Fibroblast of skin of right quadriceps (primary cell): ENCODE measurements around the gene FIGN.

Experiments used
- DNase-seq: peaks from one replicate; pipeline ENCODE4 v3.0.0-alpha.2; 2013

Gene FIGN

GRCh38 chr2:163606878-163607277, 128.9 kb downstream of the FIGN start:
- DNase-seq, result no peak

- no peak for DNase-seq
Measured at GRCh38 chr2:163605779-163606178, 130.0 kb downstream of the FIGN start.

- DNase-seq, result peak; percentile 87
Measured at GRCh38 chr2:163604941-163605555, 130.8 kb downstream of the FIGN start.

- DNase-seq, result no peak
Measured at GRCh38 chr2:163602196-163602595, 133.6 kb downstream of the FIGN start.

GRCh38 chr2:163601377-163601776, 134.4 kb downstream of the FIGN start:
- peak; percentile 45 for DNase-seq

DNA sequence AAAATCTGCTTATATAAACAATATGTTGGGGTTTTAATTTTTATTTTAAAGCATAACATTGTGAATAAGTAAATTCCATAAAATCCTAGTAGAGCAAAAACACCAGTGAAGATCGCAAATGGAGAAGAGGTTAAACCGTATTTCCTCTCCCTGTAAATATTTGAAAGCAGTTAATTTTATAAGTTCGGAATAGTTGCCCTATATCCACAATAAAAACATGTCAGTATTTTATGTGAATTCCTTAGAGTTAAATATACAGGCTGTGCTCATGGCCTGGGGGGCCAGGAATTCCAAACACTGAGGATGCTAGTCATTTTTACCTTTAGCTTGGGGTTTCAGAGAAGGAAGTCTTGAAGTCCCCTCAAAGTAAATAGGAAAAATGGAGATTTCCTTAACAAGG, 135.0 kb downstream of the FIGN start:
- peak; percentile 54 for DNase-seq

DNA sequence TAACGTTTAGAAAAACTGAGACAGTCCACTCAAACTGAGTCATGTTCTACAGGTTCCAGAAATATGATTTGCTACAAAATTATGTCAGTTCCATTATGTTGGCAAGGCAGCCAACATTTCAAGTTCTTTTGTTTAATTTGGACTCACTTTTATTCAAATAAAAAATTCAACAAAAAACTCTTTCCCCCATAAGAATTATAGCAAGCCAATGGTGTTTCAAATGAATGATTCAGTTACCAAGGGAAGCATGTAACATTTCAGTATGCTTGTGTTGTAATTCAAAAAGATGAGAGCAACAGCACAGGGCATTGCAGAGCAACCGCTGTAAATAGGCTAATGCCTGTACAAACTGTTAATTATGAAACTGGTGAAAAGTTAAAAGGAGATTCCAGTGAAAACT, 140.8 kb downstream of the FIGN start:
- peak; percentile 30 for DNase-seq

- no peak for DNase-seq
Measured at GRCh38 chr2:163594497-163594896, 141.3 kb downstream of the FIGN start.

- no peak for DNase-seq
Measured at GRCh38 chr2:163593982-163594381, 141.8 kb downstream of the FIGN start.

DNA sequence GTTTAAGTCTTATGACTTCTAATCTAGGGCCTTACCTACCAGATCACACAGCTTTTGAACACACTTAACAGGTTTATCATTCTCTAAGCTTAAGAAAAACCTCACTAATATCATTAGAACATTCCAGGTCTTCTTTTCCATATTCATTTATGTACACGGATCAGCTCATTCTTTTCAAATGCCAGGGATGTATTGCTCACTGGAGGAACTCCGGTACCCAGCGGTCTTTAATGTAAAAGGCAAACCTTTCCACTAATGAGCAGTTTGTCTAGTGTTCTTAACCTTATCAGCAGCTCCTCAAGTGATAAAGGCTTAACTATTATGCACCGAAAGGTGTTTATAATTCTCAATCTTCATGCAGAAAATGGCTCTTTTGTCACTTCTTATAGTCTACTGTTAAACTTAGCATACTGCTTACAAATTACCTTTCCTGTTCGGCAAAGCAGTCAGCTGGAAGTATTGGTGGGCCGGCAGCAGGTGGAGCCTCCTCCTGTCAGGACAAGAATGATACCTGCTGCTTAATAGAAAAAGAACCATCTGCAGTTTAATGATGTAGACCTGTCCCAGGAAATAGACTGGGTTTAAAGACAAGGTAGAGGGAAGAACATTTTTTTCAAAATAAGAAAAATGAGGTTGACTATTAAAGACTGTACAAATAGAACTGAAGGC, 142.7 kb downstream of the FIGN start:
- DNase-seq, result no peak

GRCh38 chr2:163591461-163591860, 144.3 kb downstream of the FIGN start:
- no peak for DNase-seq

DNA sequence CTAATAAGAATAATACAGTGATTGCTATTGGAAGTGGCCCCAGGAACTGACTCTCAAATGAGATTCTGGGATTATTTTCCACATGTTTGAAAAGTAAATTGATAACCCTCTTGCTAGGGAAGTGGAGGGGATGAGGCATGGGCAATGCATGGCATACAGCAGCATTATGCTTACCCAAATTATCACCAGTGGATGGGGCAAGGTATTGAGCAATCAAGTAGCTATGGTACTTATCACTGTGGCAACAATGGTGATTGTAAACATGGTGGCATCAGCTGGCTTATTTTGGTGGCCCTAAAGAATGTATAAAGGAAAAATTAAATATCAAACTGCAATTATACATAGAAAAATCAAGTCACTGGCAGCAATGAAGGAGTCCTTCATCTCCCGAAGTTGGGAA, 155.1 kb downstream of the FIGN start:
- no peak for DNase-seq

DNA sequence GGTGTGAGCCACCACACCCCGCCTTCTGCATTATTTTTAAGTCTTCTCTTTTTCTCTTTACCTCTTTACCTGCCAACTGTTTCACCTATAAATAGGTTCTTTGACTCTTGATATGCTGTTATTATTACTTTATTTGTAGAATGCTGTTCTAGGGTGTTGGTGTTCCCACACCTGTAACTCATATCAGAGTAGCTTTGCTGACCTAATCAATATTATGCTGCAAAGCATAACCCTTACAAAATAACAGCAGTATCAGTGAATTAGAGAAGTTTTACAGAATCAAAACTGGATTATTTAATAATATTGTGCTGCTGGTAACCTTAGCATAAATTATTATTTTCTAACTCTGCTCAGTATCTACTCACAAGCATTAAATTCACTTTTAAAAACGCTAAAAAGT, 161.5 kb downstream of the FIGN start:
- DNase-seq, result no peak

GRCh38 chr2:163573652-163574051, 162.2 kb downstream of the FIGN start:
- DNase-seq, result no peak

- no peak for DNase-seq
Measured at GRCh38 chr2:163572850-163573249, 163.0 kb downstream of the FIGN start.

- no peak for DNase-seq
Measured at GRCh38 chr2:163571423-163572102, 164.2 kb downstream of the FIGN start.

DNA sequence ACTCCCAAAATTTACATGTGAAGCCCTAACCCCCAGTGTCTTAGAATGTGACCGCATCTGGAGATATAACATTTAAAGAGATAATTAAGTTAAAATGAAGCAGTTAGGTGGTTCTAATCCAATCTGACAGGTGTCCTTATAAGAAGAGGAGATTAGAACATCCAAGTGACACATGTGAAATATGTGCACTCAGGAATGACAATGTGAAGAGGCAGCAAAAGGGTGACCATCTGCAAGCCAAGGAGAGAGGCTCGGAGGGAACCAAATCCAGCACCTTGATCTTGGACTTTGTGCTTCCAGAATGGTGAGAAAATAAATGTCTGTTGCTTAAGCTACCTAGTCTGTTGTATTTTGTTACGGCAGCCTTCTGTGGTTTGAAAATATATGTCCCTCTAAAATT, 165.4 kb downstream of the FIGN start:
- no peak for DNase-seq

- no peak for DNase-seq
Measured at GRCh38 chr2:163565192-163565591, 170.6 kb downstream of the FIGN start.

- DNase-seq, result no peak
Measured at GRCh38 chr2:163564236-163564635, 171.6 kb downstream of the FIGN start.

DNA sequence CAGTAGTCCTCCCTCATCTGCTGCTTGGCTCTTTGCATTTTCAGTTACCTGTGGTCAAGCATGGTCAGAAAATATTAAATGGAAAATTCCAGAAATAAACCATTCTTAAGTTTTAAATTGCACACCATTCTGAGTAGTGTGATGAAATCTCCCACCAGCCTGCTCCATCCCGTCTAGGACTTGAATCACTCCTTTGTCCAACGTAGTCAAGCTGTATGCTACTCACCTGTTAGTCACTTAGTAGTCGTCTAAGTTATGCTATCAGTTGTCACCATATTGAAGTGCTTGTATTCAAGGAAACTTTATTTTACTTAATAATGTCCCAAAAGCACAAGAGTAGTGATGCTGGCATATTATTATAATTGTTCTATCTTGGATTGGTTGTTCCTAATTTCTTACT, 172.5 kb downstream of the FIGN start:
- no peak for DNase-seq

GRCh38 chr2:163558251-163559021, 177.4 kb downstream of the FIGN start:
- DNase-seq, result no peak

DNA sequence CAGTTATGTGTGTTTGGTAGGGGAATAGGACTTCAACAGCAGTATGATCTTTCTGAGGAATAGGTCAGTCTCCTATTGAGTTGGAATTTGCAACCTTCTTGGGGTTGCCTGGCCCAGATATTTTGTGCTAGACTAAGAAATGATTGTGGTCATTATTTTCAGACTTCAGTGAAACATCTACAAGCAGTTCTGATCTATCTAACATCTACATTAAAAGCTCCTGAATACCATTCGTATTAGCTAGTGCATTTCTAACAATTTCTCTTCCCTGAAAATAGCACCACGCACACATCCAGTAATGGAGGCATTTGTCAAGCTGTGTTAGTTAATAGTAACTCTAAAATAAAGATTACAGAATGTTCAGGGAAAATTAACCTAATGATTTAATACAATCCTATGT, 179.3 kb downstream of the FIGN start:
- peak; percentile 28 for DNase-seq

GRCh38 chr2:163554864-163555263, 180.9 kb downstream of the FIGN start:
- DNase-seq, result peak; percentile 30

- peak; percentile 71 for DNase-seq
Measured at GRCh38 chr2:163553601-163554000, 182.2 kb downstream of the FIGN start.
